Neural cell (in vitro differentiated cells): ENCODE results near the gene CDK5RAP1. TPM values are rescaled to one million over a fixed set of nuclear protein-coding genes. Genes with fewer than 3 reads are reported as not detected.

Experiments
- H2AFZ ChIP-seq: fragments of 200-600, 300-800 bp; sonication (generic), shearing (Covaris generic); 2 replicates; pipeline ENCODE4 v1.6.0; 2014; ENCODE audit warnings: low read depth, mild to moderate bottlenecking, antibody characterized with exemption, low read length, moderate library complexity
- H3F3A ChIP-seq: fragments of 200-600 bp; shearing (Covaris generic); 2 replicates; pipeline ENCODE4 v1.6.1; 2016; ENCODE audit warnings: mild to moderate bottlenecking, moderate library complexity, mixed read lengths, antibody characterized with exemption, low read length; ENCODE audit not compliant: insufficient read depth, poor library complexity, severe bottlenecking
- H3K27ac ChIP-seq: fragments of 200-600, 300-800 bp; sonication (generic), shearing (Covaris generic); 2 replicates; pipeline ENCODE4 v1.5.1; 2014; ENCODE audit warnings: mild to moderate bottlenecking, low read length, moderate library complexity
- H3K27me3 ChIP-seq: fragments of 300-800, 200-600 bp; sonication (generic), shearing (Covaris generic); 2 replicates; pipeline ENCODE4 v1.6.0; 2014; ENCODE audit warnings: mild to moderate bottlenecking, low read depth, low read length, moderate library complexity; ENCODE audit not compliant: insufficient read depth
- H3K36me3 ChIP-seq: fragments of 300-800, 200-600 bp; sonication (generic), shearing (Covaris generic); 2 replicates; pipeline ENCODE4 v1.5.1; 2014; ENCODE audit warnings: mild to moderate bottlenecking, antibody characterized with exemption, low read length, moderate library complexity; ENCODE audit not compliant: insufficient read depth
- H3K4me2 ChIP-seq: fragments of 300-800, 200-600 bp; sonication (generic), shearing (Covaris generic); 2 replicates; pipeline ENCODE4 v1.6.0; 2014; ENCODE audit warnings: mild to moderate bottlenecking, low read length
- H3K4me3 ChIP-seq: fragments of 300-800, 200-600 bp; sonication (generic), shearing (Covaris generic); 2 replicates; pipeline ENCODE4 v1.5.1; 2014; ENCODE audit warnings: mild to moderate bottlenecking, low read length, moderate library complexity
- H3K79me2 ChIP-seq: fragments of 200-600 bp; shearing (Covaris generic); replicated peaks from 2 replicates; pipeline ENCODE4 v1.6.0; 2014; ENCODE audit warnings: mild to moderate bottlenecking, low read length, moderate library complexity; ENCODE audit not compliant: insufficient read depth
- H3K9ac ChIP-seq: fragments of 300-800, 200-600 bp; sonication (generic), shearing (Covaris generic); 2 replicates; pipeline ENCODE4 v1.6.1; 2016; ENCODE audit warnings: mild to moderate bottlenecking, low read length, mixed read lengths
- H3K9me2 ChIP-seq: fragments of 200-600 bp; shearing (Covaris generic); 2 replicates; pipeline ENCODE4 v1.6.1; 2016; ENCODE audit warnings: mild to moderate bottlenecking, low read length, mixed read lengths; ENCODE audit not compliant: insufficient read depth
- H3K9me3 ChIP-seq: fragments of 200-600, 300-800 bp; sonication (generic), shearing (Covaris generic); 2 replicates; pipeline ENCODE4 v1.6.1; 2016; ENCODE audit warnings: mild to moderate bottlenecking, mixed run types, low read length, moderate library complexity, mixed read lengths
- H4K20me1 ChIP-seq: fragments of 200-600 bp; shearing (Covaris generic); 2 replicates; pipeline ENCODE4 v1.6.1; 2016; ENCODE audit warnings: mild to moderate bottlenecking, mixed run types; ENCODE audit not compliant: insufficient read depth
- CTCF ChIP-seq: fragments of 450-650 bp; IDR thresholded peaks from 2 replicates; pipeline ENCODE4 v1.5.1; 2014; ENCODE audit warnings: antibody characterized with exemption, mild to moderate bottlenecking, moderate library complexity; ENCODE audit not compliant: poor library complexity, severe bottlenecking
- EP300 ChIP-seq: fragments of 450-650 bp; conservative IDR thresholded peaks from 2 replicates; pipeline ENCODE4 v1.6.1; 2014; ENCODE audit warnings: antibody characterized with exemption, mild to moderate bottlenecking, moderate library complexity; ENCODE audit not compliant: poor library complexity, severe bottlenecking
- EZH2 ChIP-seq: fragments of 200-600, 300-800 bp; shearing (Covaris generic), sonication (generic); IDR thresholded peaks from 2 replicates; pipeline ENCODE4 v1.6.1; 2014; ENCODE audit warnings: antibody characterized with exemption, low read length, borderline replicate concordance, mild to moderate bottlenecking; ENCODE audit not compliant: insufficient read depth, poor library complexity, severe bottlenecking
- MXI1 ChIP-seq: fragments of 450-650 bp; conservative IDR thresholded peaks from 2 replicates; pipeline ENCODE4 v1.6.1; 2014; ENCODE audit warnings: antibody characterized with exemption, mild to moderate bottlenecking; ENCODE audit not compliant: poor library complexity, severe bottlenecking
- POLR2AphosphoS5 ChIP-seq: IDR thresholded peaks from 2 replicates; pipeline ENCODE4 v1.6.1; 2012
- RAD21 ChIP-seq: fragments of 450-650 bp; conservative IDR thresholded peaks from 2 replicates; pipeline ENCODE4 v1.6.1; 2014; ENCODE audit warnings: antibody characterized with exemption, mild to moderate bottlenecking, moderate library complexity
- TAF1 ChIP-seq: IDR thresholded peaks from 2 replicates; pipeline ENCODE4 v1.6.1; 2012; ENCODE audit warnings: low read depth
- polyA plus RNA-seq: library from polyadenylated mRNA; depleted of rRNA; stranded (reverse); fragments of >200 nt; gene quantifications from 2 replicates; pipeline ENCODE4 v1.2.3, GENCODE V29; 2014
- TF ChIP-seq, protein P1 (sequence below): IDR thresholded peaks from 2 replicates; pipeline ENCODE4 v1.6.1; 2012; ENCODE audit warnings: borderline replicate concordance

Gene CDK5RAP1
- polyA plus RNA-seq, 1 donor from 2014 or later, result 47.2 TPM

GRCh38 chr20:33343521-33343920 lies 57.8 kb downstream of the CDK5RAP1 start:
- TF ChIP-seq TAF1, result no peak
- TF ChIP-seq CTCF, result no peak
- TF ChIP-seq POLR2AphosphoS5, result no peak
- no peak for TF ChIP-seq MXI1
- TF ChIP-seq, protein P1, sequence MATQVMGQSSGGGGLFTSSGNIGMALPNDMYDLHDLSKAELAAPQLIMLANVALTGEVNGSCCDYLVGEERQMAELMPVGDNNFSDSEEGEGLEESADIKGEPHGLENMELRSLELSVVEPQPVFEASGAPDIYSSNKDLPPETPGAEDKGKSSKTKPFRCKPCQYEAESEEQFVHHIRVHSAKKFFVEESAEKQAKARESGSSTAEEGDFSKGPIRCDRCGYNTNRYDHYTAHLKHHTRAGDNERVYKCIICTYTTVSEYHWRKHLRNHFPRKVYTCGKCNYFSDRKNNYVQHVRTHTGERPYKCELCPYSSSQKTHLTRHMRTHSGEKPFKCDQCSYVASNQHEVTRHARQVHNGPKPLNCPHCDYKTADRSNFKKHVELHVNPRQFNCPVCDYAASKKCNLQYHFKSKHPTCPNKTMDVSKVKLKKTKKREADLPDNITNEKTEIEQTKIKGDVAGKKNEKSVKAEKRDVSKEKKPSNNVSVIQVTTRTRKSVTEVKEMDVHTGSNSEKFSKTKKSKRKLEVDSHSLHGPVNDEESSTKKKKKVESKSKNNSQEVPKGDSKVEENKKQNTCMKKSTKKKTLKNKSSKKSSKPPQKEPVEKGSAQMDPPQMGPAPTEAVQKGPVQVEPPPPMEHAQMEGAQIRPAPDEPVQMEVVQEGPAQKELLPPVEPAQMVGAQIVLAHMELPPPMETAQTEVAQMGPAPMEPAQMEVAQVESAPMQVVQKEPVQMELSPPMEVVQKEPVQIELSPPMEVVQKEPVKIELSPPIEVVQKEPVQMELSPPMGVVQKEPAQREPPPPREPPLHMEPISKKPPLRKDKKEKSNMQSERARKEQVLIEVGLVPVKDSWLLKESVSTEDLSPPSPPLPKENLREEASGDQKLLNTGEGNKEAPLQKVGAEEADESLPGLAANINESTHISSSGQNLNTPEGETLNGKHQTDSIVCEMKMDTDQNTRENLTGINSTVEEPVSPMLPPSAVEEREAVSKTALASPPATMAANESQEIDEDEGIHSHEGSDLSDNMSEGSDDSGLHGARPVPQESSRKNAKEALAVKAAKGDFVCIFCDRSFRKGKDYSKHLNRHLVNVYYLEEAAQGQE, result no peak
- TF ChIP-seq RAD21, result no peak
- TF ChIP-seq EP300, result no peak
- TF ChIP-seq EZH2, result no peak
- H3F3A ChIP-seq, result no peaks in the 10 kb centered on the region
- no peak overlapping the region for H3K4me3 ChIP-seq

GRCh38 chr20:33339515-33340058 lies 61.7 kb downstream of the CDK5RAP1 start:
- Histone ChIP-seq H3K79me2 (no peaks in the 10 kb centered on the region), H3K9me3 (no peaks in the 10 kb centered on the region), H3K9me2 (no peaks in the 10 kb centered on the region), H3F3A (no peaks in the 10 kb centered on the region), H3K27me3 (no peaks in the 10 kb centered on the region), H3K4me2 (no peak overlapping the region), H3K9ac (no peak overlapping the region), H3K4me3 (no peak overlapping the region), H3K27ac (no peak overlapping the region), H2AFZ (no peak overlapping the region), H4K20me1 (no peaks in the 10 kb centered on the region), H3K36me3 (no peaks in the 10 kb centered on the region)
- TF ChIP-seq MXI1, result no peak
- no peak for TF ChIP-seq EZH2
- TF ChIP-seq, protein P1, result no peak
- no peak for TF ChIP-seq EP300
- no peak for TF ChIP-seq TAF1
- no peak for TF ChIP-seq RAD21

More at GRCh38 chr20:33343521-33343920, 57.8 kb downstream of the CDK5RAP1 start:
- Histone ChIP-seq H3K27ac (no peak overlapping the region), H3K9me2 (no peaks in the 10 kb centered on the region), H4K20me1 (no peaks in the 10 kb centered on the region), H3K9ac (no peak overlapping the region), H2AFZ (no peak overlapping the region), H3K4me2 (no peak overlapping the region), H3K27me3 (no peaks in the 10 kb centered on the region), H3K9me3 (no peaks in the 10 kb centered on the region), H3K79me2 (no peaks in the 10 kb centered on the region), H3K36me3 (no peaks in the 10 kb centered on the region)
